HEK293T (cell line): ENCODE data around the gene BNIP5.

ENCODE experiments used
- BHLHE40 ChIP-seq: fragments of 450-650 bp; IDR thresholded peaks from 2 replicates; pipeline ENCODE4 v1.6.1; 2016; ENCODE audit warnings: mild to moderate bottlenecking, moderate library complexity, borderline replicate concordance
- CTBP1 ChIP-seq: fragments of 450-650 bp; IDR thresholded peaks from 2 replicates; pipeline ENCODE4 v1.6.1; 2016; ENCODE audit warnings: borderline replicate concordance
- ELF4 ChIP-seq: fragments of 450-650 bp; IDR thresholded peaks from 2 replicates; pipeline ENCODE4 v1.6.1; 2017; ENCODE audit warnings: antibody characterized with exemption
- FOXA1 ChIP-seq: fragments of 450-650 bp; IDR thresholded peaks from 2 replicates; pipeline ENCODE4 v1.6.1; 2016; ENCODE audit warnings: mild to moderate bottlenecking
- FOXK2 ChIP-seq: fragments of 450-650 bp; IDR thresholded peaks from 2 replicates; pipeline ENCODE4 v1.6.1; 2016; ENCODE audit warnings: mild to moderate bottlenecking
- FOXM1 ChIP-seq: fragments of 450-650 bp; IDR thresholded peaks from 2 replicates; pipeline ENCODE4 v1.6.1; 2017; ENCODE audit warnings: mild to moderate bottlenecking, borderline replicate concordance
- PKNOX1 ChIP-seq: fragments of 450-650 bp; IDR thresholded peaks from 2 replicates; pipeline ENCODE4 v1.6.1; 2016
- SP1 ChIP-seq: fragments of 450-650 bp; IDR thresholded peaks from 2 replicates; pipeline ENCODE4 v1.6.1; 2017
- SUZ12 ChIP-seq: fragments of 450-650 bp; IDR thresholded peaks from 2 replicates; pipeline ENCODE4 v1.6.1; 2016; ENCODE audit warnings: mild to moderate bottlenecking
- TARDBP ChIP-seq: fragments of 450-650 bp; IDR thresholded peaks from 2 replicates; pipeline ENCODE4 v1.6.1; 2016
- ZNF384 ChIP-seq: fragments of 450-650 bp; IDR thresholded peaks from 2 replicates; pipeline ENCODE4 v1.6.1; 2016

DNA sequence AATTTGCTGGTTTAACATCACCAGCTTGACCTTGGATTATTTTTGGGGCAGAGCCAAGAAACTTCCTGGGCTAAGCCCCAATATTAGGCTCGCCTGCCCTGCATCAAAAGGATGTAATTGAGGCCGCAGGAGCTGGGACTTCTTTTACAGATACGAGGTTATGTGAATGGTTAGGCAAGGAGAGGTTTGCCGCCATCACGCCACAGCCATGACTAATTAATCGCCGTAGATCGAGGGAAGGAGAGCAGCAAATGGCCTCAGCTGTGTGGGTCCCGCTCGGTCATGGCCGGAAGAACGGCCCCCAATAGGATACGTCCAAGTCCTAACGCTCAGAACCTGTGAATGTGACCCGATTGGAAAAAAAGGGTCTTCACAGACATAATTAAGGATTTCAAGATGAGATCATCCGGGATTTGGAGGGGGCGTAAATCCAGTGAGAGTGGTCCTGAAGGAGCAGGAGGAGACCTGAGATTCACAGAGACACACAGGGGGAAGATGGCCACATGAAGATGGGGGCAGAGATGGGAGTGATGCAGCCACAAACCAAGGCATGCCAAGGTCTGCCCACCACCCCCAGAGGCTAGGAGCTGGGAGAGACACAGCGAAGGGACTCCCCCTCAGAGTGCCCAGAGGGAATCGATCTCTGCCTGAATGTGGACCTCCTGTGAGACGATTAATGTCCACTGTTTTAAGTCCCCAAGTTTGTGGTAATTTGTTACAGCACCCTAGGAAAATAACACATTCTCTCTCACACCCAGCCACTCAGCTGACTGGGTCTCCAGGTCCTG is 10.0 kb upstream of the BNIP5 start:
- no peak for TF ChIP-seq FOXK2
- TF ChIP-seq CTBP1: no peak
- TF ChIP-seq TARDBP: no peak
- no peak for TF ChIP-seq PKNOX1
- TF ChIP-seq BHLHE40: no peak
- TF ChIP-seq SP1: no peak
- no peak for TF ChIP-seq ELF4
- TF ChIP-seq FOXA1: no peak
- TF ChIP-seq FOXM1: no peak
- no peak for TF ChIP-seq SUZ12
- no peak for TF ChIP-seq ZNF384
